Thyroid gland (tissue), 4 donors: ENCODE results near the gene PADI1. TPM values are rescaled to one million over a fixed set of nuclear protein-coding genes. Genes with fewer than 3 reads are reported as not detected.

ENCODE experiments used
- DNase-seq, 2 donors: peaks; one replicate each; pipeline ENCODE4 v3.0.0-alpha.2; 2019
- H3K27ac ChIP-seq, 3 donors: fragments of 200-600 bp; sonication (generic); 1 replicate in 2 of 3; 2 replicates in 1 of 3; pipeline ENCODE4 v1.5.1; 2016 to 2019; ENCODE audit warnings: mild to moderate bottlenecking in 1 of 3, moderate library complexity in 1 of 3
- H3K27me3 ChIP-seq: fragments of 200-600 bp; sonication (generic); one replicate; pipeline ENCODE4 v1.5.1; 2019
- H3K36me3 ChIP-seq, 2 donors: fragments of 200-600 bp; sonication (generic); one replicate each; pipeline ENCODE4 v1.5.1; 2016 to 2019
- H3K4me1 ChIP-seq, 2 donors: fragments of 200-600 bp; sonication (generic); one replicate each; pipeline ENCODE4 v1.5.1; 2017 to 2019
- H3K4me3 ChIP-seq, 3 donors: fragments of 200-600 bp; sonication (generic); replicated peaks in 1 of 3; 1 replicate in 2 of 3; 2 replicates in 1 of 3; pipeline ENCODE4 v1.5.1; 2016; ENCODE audit warnings: mild to moderate bottlenecking in 1 of 3
- H3K9me3 ChIP-seq: fragments of 200-600 bp; sonication (generic); one replicate; pipeline ENCODE4 v1.5.1; 2017
- CTCF ChIP-seq, 6 experiments: fragments of 200-600 bp in 3 of 6; fragments of 450-650 bp in 3 of 6; sonication (generic) in 3 of 6; IDR thresholded peaks; one replicate each; pipeline ENCODE4 v1.5.1; 2016 to 2019; ENCODE audit warnings: antibody characterized with exemption in 6 of 6, mild to moderate bottlenecking in 2 of 6, inconsistent platforms in 1 of 6, moderate library complexity in 1 of 6
- POLR2A ChIP-seq, 2 donors: fragments of 450-650 bp; IDR thresholded peaks; one replicate each; pipeline ENCODE4 v1.6.1; 2017; ENCODE audit warnings: antibody characterized with exemption in 2 of 2, mild to moderate bottlenecking in 2 of 2, moderate library complexity in 1 of 2
- WGBS, 2 donors: methylation state at CpG; one replicate each; pipeline ENCODE4 v1.1.5; 2017; 5-methylcytosine and 5-hydroxymethylcytosine counted together
- intact Hi-C: fragments of 100-400 bp; cut with DNase I; formaldehyde crosslinking; loops from one replicate; pipeline ENCODE4 v1.15.1; 2023
- total RNA-seq, 4 donors: library from RNA; depleted of rRNA; stranded (reverse); fragments of >200 nt; gene quantifications; one replicate each; pipeline ENCODE4 v1.2.3, GENCODE V29; 2016

Gene PADI1
- total RNA-seq, 4 donors from 2014 or later = not detected

- 90 to 93% methylated on average over 1 of the region's 1 CpG for WGBS, 2 donors
- Histone ChIP-seq H3K36me3 (no peaks in the 10 kb centered on the region), H3K4me1 (peaks cover 16 to 43% of the 10 kb centered on the region in 2 donors), H3K9me3 (no peaks in the 10 kb centered on the region), H3K27ac (no peak overlapping the region), H3K27me3 (no peaks in the 10 kb centered on the region), H3K4me3 (no peak overlapping the region)
- DNase-seq = no peak
- intact Hi-C loops = no loop called here
- TF ChIP-seq POLR2A (IDR thresholded peaks at IDR 0.05) (no peak), CTCF (IDR thresholded peaks at IDR 0.05) (no peak)
Observed at GRCh38 chr1:17165823-17166222, 39.1 kb upstream of the PADI1 start.

- H3K36me3 ChIP-seq = no peaks in the 10 kb centered on the region
- TF ChIP-seq POLR2A (IDR thresholded peaks at IDR 0.05) = no peak
- H3K27ac ChIP-seq = no peak overlapping the region
- H3K4me1 ChIP-seq = peaks cover 16 to 32% of the 10 kb centered on the region in 2 donors
- no peaks in the 10 kb centered on the region for H3K9me3 ChIP-seq
- 41 to 51% methylated on average over 4 of the region's 4 CpGs for whole genome bisulfite sequencing, 2 donors
- DNase-seq = no peak
- H3K4me3 ChIP-seq = no peak overlapping the region
- H3K27me3 ChIP-seq = no peaks in the 10 kb centered on the region
- intact Hi-C loops = no loop called here
Observed at GRCh38 chr1:17167041-17167785, 37.7 kb upstream of the PADI1 start.

- Histone ChIP-seq H3K4me3 (no peak overlapping the region), H3K27ac (peak overlapping the region; percentile 44 to 57 (median 56)), H3K9me3 (no peaks in the 10 kb centered on the region), H3K4me1 (peaks cover 13 to 27% of the 10 kb centered on the region in 2 donors), H3K36me3 (no peaks in the 10 kb centered on the region), H3K27me3 (no peaks in the 10 kb centered on the region)
- WGBS, 2 donors = 71 to 79% methylated on average over 4 to 5 of the region's 5 CpGs
- TF ChIP-seq CTCF (IDR thresholded peaks at IDR 0.05) (no peak), POLR2A (IDR thresholded peaks at IDR 0.05) (no peak)
- intact Hi-C loops = no loop called here
- DNase-seq = no peak
Observed at GRCh38 chr1:17167786-17168090, 37.2 kb upstream of the PADI1 start.

- Histone ChIP-seq H3K4me3 (no peak overlapping the region), H3K27me3 (no peaks in the 10 kb centered on the region), H3K9me3 (no peaks in the 10 kb centered on the region), H3K27ac (peak overlapping the region; percentile 44 to 64 (median 56)), H3K4me1 (peaks cover 13 to 24% of the 10 kb centered on the region in 2 donors), H3K36me3 (no peaks in the 10 kb centered on the region)
- peak; percentile 85 to 89 for DNase-seq
- TF ChIP-seq POLR2A (IDR thresholded peaks at IDR 0.05) (no peak), CTCF (IDR thresholded peaks at IDR 0.05) (no peak)
- 22 to 31% methylated on average over 7 to 13 of the region's 13 CpGs for WGBS, 2 donors
- intact Hi-C loops = no loop called here
Observed at GRCh38 chr1:17168091-17168876, 36.6 kb upstream of the PADI1 start.

GRCh38 chr1:17170571-17170970 is 34.4 kb upstream of the PADI1 start:
- Histone ChIP-seq H3K36me3 (no peaks in the 10 kb centered on the region), H3K9me3 (no peaks in the 10 kb centered on the region), H3K4me1 (peaks cover 13 to 21% of the 10 kb centered on the region in 2 donors), H3K27me3 (no peaks in the 10 kb centered on the region), H3K4me3 (no peak overlapping the region), H3K27ac (no peak overlapping the region)
- TF ChIP-seq POLR2A (IDR thresholded peaks at IDR 0.05) = no peak
- no peak for TF ChIP-seq CTCF (IDR thresholded peaks at IDR 0.05)
- intact Hi-C loops = no loop called here
- no peak for DNase-seq
